Hepatocyte (in vitro differentiated cells): ENCODE measurements around the gene WSCD2.

Experiments used
- CTCF ChIP-seq: fragments of 200-600 bp; sonication (generic); IDR thresholded peaks from 2 replicates; pipeline ENCODE4 v1.5.1; 2016; ENCODE audit warnings: antibody characterized with exemption, mild to moderate bottlenecking; ENCODE audit not compliant: poor library complexity
- EZH2 ChIP-seq: fragments of 200-600 bp; sonication (generic); IDR thresholded peaks from 2 replicates; pipeline ENCODE4 v1.6.1; 2016; ENCODE audit warnings: antibody characterized with exemption, mild to moderate bottlenecking, borderline replicate concordance
- EZH2phosphoT487 ChIP-seq: fragments of 200-600 bp; sonication (generic); IDR thresholded peaks from one replicate; pipeline ENCODE4 v1.6.1; 2018; ENCODE audit warnings: antibody characterized with exemption, mild to moderate bottlenecking, low read depth, moderate library complexity; ENCODE audit not compliant: unreplicated experiment, severe bottlenecking

DNA sequence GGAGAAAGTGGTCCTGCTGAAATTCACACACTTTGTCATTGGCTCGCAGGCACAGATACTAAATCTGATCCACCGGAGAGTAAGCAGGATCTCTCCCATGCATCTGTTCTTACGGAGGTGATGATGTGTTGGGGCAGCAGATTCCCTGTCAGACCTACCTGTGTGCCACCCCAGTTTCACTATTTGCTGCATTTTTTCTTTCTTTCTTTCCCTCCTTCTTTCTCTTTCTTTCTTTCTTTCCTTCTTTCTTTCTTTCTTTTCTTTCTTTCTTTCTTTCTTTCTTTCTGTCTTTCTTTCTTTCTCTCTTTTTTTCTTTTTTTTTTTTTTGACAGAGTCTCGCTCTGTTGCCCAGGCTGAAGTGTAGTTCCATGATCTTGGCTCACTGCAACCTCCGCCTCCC, 37.4 kb downstream of the WSCD2 start:
- TF ChIP-seq CTCF (no peak), EZH2phosphoT487 (no peak), EZH2 (no peak)
